Panc1 (cell line): ENCODE results near the gene EPHX1. TPM values are rescaled to one million over a fixed set of nuclear protein-coding genes. Genes with fewer than 3 reads are reported as not detected.
"Not testable (repeated sequence)": the region's sequence is repeated elsewhere in the genome, so short reads cannot be mapped to it uniquely, and the experiment has no call there.

ENCODE experiments used
- ATAC-seq: fragments of 200-7000 bp; cut with Tn5 transposase; 2 replicates; pipeline ENCODE4 v1.9.1; 2020; ENCODE audit warnings: mild to moderate bottlenecking, moderate library complexity
- BruUV-seq: library from RNA; stranded (reverse); fragments of 400-500 nt; replicated peaks from 2 replicates; lab custom pipeline; 2021; lab: Mats Ljungman, UMichigan
- CTCF ChIA-PET: fragments of 300-600 bp; sonication (Branson Sonifier 250); formaldehyde crosslinking; loops from one replicate; lab custom pipeline; 2022; ENCODE audit warnings: antibody characterized with exemption; lab: Charles Lee
- POLR2A ChIA-PET: fragments of 300-600 bp; sonication (Branson Sonifier 250); formaldehyde crosslinking; loops from one replicate; lab custom pipeline; 2022; ENCODE audit warnings: antibody characterized with exemption; lab: Charles Lee
- DNase-seq: peaks from one replicate; pipeline ENCODE4 v3.0.0-alpha.2; 2010; ENCODE audit warnings: low read depth, low spot score
- H3K27ac ChIP-seq: 2 replicates; pipeline ENCODE4 v1.5.1; 2011; ENCODE audit warnings: mild to moderate bottlenecking, low read length, inconsistent platforms
- H3K27me3 ChIP-seq: fragments of 200-500 bp; sonication (Bioruptor generic); 2 replicates; pipeline ENCODE4 v1.6.0; 2014; ENCODE audit warnings: low read length, inconsistent platforms; ENCODE audit not compliant: control insufficient read depth, insufficient read depth
- H3K36me3 ChIP-seq: fragments of 200-500 bp; sonication (Bioruptor generic); 2 replicates; pipeline ENCODE4 v1.5.1; 2014; ENCODE audit warnings: inconsistent platforms, mild to moderate bottlenecking, low read length, moderate library complexity; ENCODE audit not compliant: control insufficient read depth, insufficient read depth
- H3K4me1 ChIP-seq: 2 replicates; pipeline ENCODE4 v1.5.1; 2011; ENCODE audit warnings: inconsistent platforms, mild to moderate bottlenecking, low read length, moderate library complexity; ENCODE audit not compliant: control insufficient read depth, insufficient read depth
- H3K4me3 ChIP-seq, 2 experiments: 2 replicates each; pipeline ENCODE4 v1.5.1; 2011 to 2012; ENCODE audit warnings: low read depth in 2 of 2, low read length in 2 of 2, mild to moderate bottlenecking in 2 of 2, inconsistent platforms in 1 of 2, moderate library complexity in 1 of 2
- H3K9me3 ChIP-seq: fragments of 200-500 bp; sonication (Bioruptor generic); 2 replicates; pipeline ENCODE4 v1.5.1; 2014; ENCODE audit warnings: low read depth, mild to moderate bottlenecking, inconsistent platforms, low read length, moderate library complexity; ENCODE audit not compliant: control insufficient read depth, insufficient read depth
- POLR2AphosphoS5 ChIP-seq: IDR thresholded peaks from 2 replicates; pipeline ENCODE4 v1.6.1; 2012; ENCODE audit warnings: mild to moderate bottlenecking, low read depth, low read length, moderate library complexity
- SIN3A ChIP-seq: IDR thresholded peaks from 2 replicates; pipeline ENCODE4 v1.6.1; 2012; ENCODE audit warnings: low read depth, mild to moderate bottlenecking, low read length, moderate library complexity, borderline replicate concordance; ENCODE audit not compliant: insufficient read depth
- TCF7L2 ChIP-seq: IDR thresholded peaks from 2 replicates; pipeline ENCODE4 v1.6.1; 2011; ENCODE audit warnings: mild to moderate bottlenecking, low read depth, low read length, inconsistent platforms
- in situ Hi-C: cut with HindIII; loops from 2 replicates; pipeline ENCODE4 v1.10.0; 2016; ENCODE audit warnings: low sequenced_read_pairs, low pct_unique_long_range_greater_than_20kb
- intact Hi-C: fragments of 100-400 bp; cut with micrococcal nuclease; formaldehyde crosslinking; loops from one replicate; pipeline ENCODE4 v1.10.0; 2022; ENCODE audit not compliant: unreplicated experiment
- total RNA-seq: library from RNA; stranded (reverse); gene quantifications from one replicate; pipeline ENCODE4 v1.2.1, GENCODE V29; 2021; ENCODE audit not compliant: unreplicated experiment
- TF ChIP-seq, protein P1 (sequence below): fragments of 450-650 bp; IDR thresholded peaks from 2 replicates; pipeline ENCODE4 v1.5.1; 2017; ENCODE audit warnings: mild to moderate bottlenecking
- TF ChIP-seq, protein P2 (sequence below), 2 experiments: IDR thresholded peaks; 2 replicates each; pipeline ENCODE4 v1.6.1; 2011 to 2012; ENCODE audit warnings: low read depth in 2 of 2, control low read depth in 1 of 2, low read length in 1 of 2, mild to moderate bottlenecking in 1 of 2, moderate library complexity in 1 of 2; ENCODE audit not compliant: insufficient read depth in 1 of 2

The EPHX1 gene
- total RNA-seq, 1 experiment from 2014 or later = 76.4 TPM

DNA sequence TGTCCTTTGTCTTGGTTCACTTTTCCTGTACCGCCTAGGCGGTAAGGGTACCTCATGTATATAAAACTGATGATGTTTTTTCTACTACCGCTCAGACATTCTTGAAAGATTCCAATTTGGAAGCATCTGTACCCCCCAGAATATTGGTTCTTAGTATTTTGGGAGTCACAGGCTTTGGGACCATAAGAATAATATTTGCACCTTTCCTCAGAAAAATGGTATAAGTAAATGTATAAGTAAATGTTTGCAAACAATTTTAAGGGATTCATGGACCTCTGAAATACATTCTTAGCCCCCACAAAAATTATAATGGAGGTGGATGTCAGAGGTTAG is 31.6 kb upstream of the EPHX1 start:
- DNase-seq = no peak
- no peak for ATAC-seq
- Histone ChIP-seq H3K4me3 (peak overlapping the region; percentile 92 to 98), H3K4me1 (peaks cover 24% of the 10 kb centered on the region), H3K27me3 (no peaks in the 10 kb centered on the region), H3K27ac (peak overlapping the region; percentile 97), H3K9me3 (no peaks in the 10 kb centered on the region), H3K36me3 (peaks cover 15% of the 10 kb centered on the region)
- in situ Hi-C loops (loop anchor here (10.0 kb wide), 1 partner anchor 224 kb away; no protein-coding TSS in a partner anchor), intact Hi-C loops (loop anchor here (5.0 kb wide), 2 partner anchors 69 to 199 kb away; no protein-coding TSS in a partner anchor)
- TF ChIP-seq SIN3A = no peak
- TF ChIP-seq, protein P1, sequence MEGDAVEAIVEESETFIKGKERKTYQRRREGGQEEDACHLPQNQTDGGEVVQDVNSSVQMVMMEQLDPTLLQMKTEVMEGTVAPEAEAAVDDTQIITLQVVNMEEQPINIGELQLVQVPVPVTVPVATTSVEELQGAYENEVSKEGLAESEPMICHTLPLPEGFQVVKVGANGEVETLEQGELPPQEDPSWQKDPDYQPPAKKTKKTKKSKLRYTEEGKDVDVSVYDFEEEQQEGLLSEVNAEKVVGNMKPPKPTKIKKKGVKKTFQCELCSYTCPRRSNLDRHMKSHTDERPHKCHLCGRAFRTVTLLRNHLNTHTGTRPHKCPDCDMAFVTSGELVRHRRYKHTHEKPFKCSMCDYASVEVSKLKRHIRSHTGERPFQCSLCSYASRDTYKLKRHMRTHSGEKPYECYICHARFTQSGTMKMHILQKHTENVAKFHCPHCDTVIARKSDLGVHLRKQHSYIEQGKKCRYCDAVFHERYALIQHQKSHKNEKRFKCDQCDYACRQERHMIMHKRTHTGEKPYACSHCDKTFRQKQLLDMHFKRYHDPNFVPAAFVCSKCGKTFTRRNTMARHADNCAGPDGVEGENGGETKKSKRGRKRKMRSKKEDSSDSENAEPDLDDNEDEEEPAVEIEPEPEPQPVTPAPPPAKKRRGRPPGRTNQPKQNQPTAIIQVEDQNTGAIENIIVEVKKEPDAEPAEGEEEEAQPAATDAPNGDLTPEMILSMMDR = no peak
- no peak for TF ChIP-seq TCF7L2
- TF ChIP-seq POLR2AphosphoS5 = no peak
- TF ChIP-seq, protein P2, sequence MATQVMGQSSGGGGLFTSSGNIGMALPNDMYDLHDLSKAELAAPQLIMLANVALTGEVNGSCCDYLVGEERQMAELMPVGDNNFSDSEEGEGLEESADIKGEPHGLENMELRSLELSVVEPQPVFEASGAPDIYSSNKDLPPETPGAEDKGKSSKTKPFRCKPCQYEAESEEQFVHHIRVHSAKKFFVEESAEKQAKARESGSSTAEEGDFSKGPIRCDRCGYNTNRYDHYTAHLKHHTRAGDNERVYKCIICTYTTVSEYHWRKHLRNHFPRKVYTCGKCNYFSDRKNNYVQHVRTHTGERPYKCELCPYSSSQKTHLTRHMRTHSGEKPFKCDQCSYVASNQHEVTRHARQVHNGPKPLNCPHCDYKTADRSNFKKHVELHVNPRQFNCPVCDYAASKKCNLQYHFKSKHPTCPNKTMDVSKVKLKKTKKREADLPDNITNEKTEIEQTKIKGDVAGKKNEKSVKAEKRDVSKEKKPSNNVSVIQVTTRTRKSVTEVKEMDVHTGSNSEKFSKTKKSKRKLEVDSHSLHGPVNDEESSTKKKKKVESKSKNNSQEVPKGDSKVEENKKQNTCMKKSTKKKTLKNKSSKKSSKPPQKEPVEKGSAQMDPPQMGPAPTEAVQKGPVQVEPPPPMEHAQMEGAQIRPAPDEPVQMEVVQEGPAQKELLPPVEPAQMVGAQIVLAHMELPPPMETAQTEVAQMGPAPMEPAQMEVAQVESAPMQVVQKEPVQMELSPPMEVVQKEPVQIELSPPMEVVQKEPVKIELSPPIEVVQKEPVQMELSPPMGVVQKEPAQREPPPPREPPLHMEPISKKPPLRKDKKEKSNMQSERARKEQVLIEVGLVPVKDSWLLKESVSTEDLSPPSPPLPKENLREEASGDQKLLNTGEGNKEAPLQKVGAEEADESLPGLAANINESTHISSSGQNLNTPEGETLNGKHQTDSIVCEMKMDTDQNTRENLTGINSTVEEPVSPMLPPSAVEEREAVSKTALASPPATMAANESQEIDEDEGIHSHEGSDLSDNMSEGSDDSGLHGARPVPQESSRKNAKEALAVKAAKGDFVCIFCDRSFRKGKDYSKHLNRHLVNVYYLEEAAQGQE (IDR thresholded peaks at IDR 0.05; ENCODE audit: insufficient read depth in 1 of 2, low read depth in 2 of 2, low read length in 1 of 2) = no peak
- CTCF ChIA-PET = interaction anchor here (0.6 to 1.8 kb wide), 5 partner anchors 123 to 304 kb away, joined by 3 to 8 read pairs (median 4); no protein-coding TSS in a partner anchor
- no TSS peak for BruUV-seq
- POLR2A ChIA-PET = interaction anchor here (0.7 to 1.3 kb wide), 4 partner anchors 9 to 120 kb away, joined by 3 to 5 read pairs (median 4); no protein-coding TSS in a partner anchor

DNA sequence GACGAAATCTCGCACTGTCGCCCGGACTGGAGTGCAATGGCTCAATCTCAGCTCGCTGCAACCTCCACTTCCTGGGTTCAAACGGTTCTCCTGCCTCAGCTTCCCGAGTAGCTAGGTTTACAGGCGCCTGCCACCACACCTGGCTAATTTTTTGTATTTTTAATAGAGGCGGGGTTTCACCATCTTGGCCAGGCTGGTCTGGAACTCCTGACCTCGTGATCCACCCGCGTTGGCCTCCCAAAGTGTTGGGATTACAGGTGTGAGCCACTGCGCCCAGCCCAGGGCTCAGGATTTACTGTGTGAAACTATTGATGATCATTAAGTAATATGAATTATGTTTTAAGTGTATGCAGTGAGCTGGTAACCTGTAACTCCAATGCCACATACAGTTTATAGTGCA is 30.8 kb upstream of the EPHX1 start:
- intact Hi-C loops (loop anchor here (5.0 kb wide), 2 partner anchors 68 to 198 kb away; no protein-coding TSS in a partner anchor), in situ Hi-C loops (loop anchor here (10.0 kb wide), 1 partner anchor 224 kb away; no protein-coding TSS in a partner anchor)
- ATAC-seq, BruUV-seq, DNase-seq, CTCF ChIA-PET, H3K9me3 ChIP-seq, H3K27me3 ChIP-seq: not testable (repeated sequence)
- POLR2A ChIA-PET = interaction anchor here (0.6 kb wide), 1 partner anchor 1458 kb away, joined by 5 read pairs; no protein-coding TSS in a partner anchor
- Histone ChIP-seq H3K4me3 (peak overlapping the region; percentile 92 to 98), H3K4me1 (peaks cover 24% of the 10 kb centered on the region; the same call in 1 of the 2 replicates), H3K36me3 (peaks cover 21% of the 10 kb centered on the region), H3K27ac (peak overlapping the region; percentile 97)

DNA sequence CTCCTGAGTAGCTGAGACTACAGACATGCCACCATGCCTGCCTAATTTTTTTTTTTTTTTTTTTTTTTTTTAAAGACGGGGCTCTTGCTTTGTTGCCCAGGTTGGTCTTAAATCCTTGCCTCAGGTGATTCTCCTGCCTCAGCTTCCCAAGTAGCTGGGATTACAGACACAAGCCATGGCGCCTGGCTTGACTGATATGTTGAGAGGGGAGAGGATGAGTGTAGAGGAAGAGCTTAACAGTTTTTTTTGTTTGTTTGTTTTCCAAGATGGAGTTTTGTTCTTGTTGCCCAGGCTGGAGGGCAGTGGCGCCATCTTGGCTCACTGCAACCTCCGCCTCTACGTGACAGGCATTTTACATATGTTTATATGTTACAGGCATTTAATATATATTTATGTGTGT is 29.8 kb upstream of the EPHX1 start:
- DNase-seq (no peak), ATAC-seq (no peak)
- H3K27me3 ChIP-seq = no peaks in the 10 kb centered on the region
- ChIA-PET POLR2A (no interaction called here), CTCF (interaction anchor here (1.0 kb wide), 1 partner anchor 23 kb away, joined by 4 read pairs; no protein-coding TSS in a partner anchor)
- peak overlapping the region; percentile 97 for H3K27ac ChIP-seq
- H3K4me1 ChIP-seq = peaks cover 24% of the 10 kb centered on the region; the same call in 1 of the 2 replicates
- peaks cover 21% of the 10 kb centered on the region for H3K36me3 ChIP-seq
- TF ChIP-seq POLR2AphosphoS5 (no peak), SIN3A (no peak)
- BruUV-seq = no TSS peak
- H3K4me3 ChIP-seq = no peak overlapping the region
- intact Hi-C loops = no loop called here
- in situ Hi-C loops = no loop called here
- no peaks in the 10 kb centered on the region for H3K9me3 ChIP-seq
